OCI-LY7 (cell line): ENCODE measurements around the gene POU2AF3.

ENCODE experiments used
- EZH2phosphoT487 ChIP-seq: fragments of 200-600 bp; sonication (generic); IDR thresholded peaks from 2 replicates; pipeline ENCODE4 v1.6.1; 2018; ENCODE audit warnings: low read depth, borderline replicate concordance, mild to moderate bottlenecking, mixed run types, antibody characterized with exemption, low read length, moderate library complexity, mixed read lengths
- TF ChIP-seq, protein P1 (sequence below): fragments of 200-600 bp; sonication (generic); conservative IDR thresholded peaks from 2 replicates; pipeline ENCODE4 v1.5.1; 2014; ENCODE audit warnings: mild to moderate bottlenecking, antibody characterized with exemption, low read length, moderate library complexity, mixed read lengths

DNA sequence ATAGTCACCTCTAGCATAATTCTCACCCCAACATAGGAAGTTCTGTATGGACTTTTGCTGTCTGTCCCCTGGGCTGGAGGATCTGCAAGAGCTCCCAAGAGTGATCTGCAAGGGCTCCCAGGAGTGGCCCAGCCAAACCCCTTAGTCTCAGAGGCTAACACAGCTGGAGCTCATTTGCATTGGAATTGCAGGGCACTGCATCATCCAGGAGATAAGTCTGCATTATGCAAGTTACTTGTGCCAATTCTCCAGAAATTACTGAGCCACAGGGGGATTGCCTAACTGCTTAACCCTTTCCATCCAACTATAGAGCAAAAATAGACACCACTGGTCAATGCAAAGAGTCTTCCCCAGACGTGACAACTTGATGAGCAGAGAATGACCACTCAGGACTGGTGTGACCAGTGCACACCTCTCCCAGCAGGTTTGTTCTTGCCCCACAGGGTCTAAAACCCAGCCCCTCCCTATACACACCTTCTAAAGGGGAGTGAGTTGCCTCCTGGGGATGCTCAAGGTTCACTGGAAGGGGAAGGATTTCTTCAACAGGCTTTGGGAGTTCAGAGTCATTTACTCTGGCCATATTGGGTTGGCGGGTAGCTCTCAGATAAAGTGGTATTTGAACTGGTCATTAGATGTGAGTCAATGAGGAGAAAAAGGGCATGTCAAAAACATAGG is 38.4 kb downstream of the POU2AF3 start:
- TF ChIP-seq, protein P1, sequence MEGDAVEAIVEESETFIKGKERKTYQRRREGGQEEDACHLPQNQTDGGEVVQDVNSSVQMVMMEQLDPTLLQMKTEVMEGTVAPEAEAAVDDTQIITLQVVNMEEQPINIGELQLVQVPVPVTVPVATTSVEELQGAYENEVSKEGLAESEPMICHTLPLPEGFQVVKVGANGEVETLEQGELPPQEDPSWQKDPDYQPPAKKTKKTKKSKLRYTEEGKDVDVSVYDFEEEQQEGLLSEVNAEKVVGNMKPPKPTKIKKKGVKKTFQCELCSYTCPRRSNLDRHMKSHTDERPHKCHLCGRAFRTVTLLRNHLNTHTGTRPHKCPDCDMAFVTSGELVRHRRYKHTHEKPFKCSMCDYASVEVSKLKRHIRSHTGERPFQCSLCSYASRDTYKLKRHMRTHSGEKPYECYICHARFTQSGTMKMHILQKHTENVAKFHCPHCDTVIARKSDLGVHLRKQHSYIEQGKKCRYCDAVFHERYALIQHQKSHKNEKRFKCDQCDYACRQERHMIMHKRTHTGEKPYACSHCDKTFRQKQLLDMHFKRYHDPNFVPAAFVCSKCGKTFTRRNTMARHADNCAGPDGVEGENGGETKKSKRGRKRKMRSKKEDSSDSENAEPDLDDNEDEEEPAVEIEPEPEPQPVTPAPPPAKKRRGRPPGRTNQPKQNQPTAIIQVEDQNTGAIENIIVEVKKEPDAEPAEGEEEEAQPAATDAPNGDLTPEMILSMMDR: no peak
- no peak for TF ChIP-seq EZH2phosphoT487
